NCI-H128 (cell line): ENCODE measurements around the gene PPP1CB.

ENCODE experiments used
- DNase-seq: peaks from one replicate; lab custom pipeline; 2025; ENCODE audit not compliant: unreplicated experiment; lab: John Stamatoyannopoulos, UW

PPP1CB gene

DNA sequence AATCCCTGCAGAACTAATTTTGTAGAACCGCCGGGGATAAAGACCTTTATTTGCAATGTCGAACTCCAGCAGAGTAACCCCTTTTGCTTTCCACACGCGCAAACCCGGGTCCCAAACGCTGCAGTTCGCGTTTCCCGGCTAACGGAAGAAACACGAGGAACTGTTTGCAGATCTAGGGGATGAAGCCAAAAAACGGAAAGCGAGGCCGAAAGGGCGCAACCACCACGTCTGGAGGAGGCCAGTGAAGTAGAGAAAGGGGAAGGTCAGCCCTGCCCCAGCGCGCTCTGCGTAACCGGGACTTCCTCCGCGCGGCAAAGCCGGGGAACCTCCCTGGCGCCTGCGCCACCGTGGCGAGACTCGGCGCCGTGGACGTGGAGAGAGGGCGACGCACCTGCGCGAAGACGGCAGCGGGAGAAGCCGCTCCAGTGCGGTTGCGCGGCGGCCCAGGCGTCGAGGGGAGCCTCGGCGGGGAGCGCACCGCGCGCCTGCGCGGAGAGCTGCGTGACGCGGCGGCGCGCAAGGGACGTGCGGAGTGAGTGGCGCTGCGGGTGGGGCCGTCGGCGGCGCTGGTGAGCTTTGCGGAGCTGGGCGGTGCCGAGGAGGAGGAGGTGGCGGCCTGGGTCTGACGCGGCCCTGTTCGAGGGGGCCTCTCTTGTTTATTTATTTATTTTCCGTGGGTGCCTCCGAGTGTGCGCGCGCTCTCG, at the start of gene PPP1CB:
Gene PPP1CB, plus strand, starts transcription at position 579 of the 704 bp plus-strand sequence. CDS start 295 bp downstream, outside the sequence.
- DNase-seq = peak; percentile 88

DNA sequence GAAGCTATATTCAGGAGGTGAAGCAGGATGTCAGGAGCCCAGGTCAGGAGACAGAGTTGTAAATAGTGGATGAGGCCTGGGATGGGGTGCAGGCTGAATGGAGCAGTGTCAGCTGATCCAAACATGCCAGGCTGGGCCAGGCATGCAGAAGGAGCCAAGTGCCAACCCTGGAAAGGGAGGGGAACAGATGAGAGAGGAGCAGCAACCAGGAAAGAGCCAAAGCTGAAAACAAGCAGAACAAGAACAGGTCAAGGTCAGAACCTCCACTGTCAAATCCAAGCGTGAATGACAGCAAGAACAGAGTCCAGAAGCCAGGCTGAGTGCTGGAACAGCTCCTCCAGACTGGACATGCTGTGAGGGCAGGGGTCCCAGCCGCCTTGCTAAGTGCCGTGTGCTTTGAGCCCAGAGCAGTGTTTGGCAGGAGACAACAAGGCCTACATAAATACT, 49.2 kb upstream of the PPP1CB start:
- DNase-seq = no peak

- no peak for DNase-seq
Measured at GRCh38 chr2:28702878-28703277, 48.8 kb upstream of the PPP1CB start.

GRCh38 chr2:28704621-28705020, 47.0 kb upstream of the PPP1CB start:
- DNase-seq = no peak

- DNase-seq = no peak
Measured at GRCh38 chr2:28705751-28706440, 45.7 kb upstream of the PPP1CB start.

DNA sequence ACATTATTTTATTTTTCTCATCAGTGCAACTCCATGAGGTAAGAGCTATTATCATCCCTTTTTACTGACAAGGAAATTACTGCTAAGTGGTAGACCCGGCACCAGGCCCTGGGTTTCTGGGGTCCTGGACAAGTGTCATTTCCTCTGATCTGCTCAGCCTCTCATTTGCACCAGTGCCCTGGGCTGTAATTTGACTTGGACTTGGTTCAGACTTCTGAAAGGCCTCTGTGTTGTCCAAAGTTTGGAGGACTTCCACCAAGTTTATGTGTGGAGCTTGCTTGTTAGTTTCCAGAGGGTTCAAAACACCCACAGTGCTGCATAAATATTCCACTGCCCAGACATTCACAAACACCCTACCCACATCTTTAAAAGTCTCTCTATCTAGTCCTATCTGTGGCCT, 44.0 kb upstream of the PPP1CB start:
- DNase-seq = no peak

- no peak for DNase-seq
Measured at GRCh38 chr2:28709101-28709500, 42.5 kb upstream of the PPP1CB start.

GRCh38 chr2:28710545-28710944, 41.1 kb upstream of the PPP1CB start:
- DNase-seq = no peak

- DNase-seq = no peak
Measured at GRCh38 chr2:28713577-28714298, 37.9 kb upstream of the PPP1CB start.

GRCh38 chr2:28716265-28716865, 35.3 kb upstream of the PPP1CB start:
- no peak for DNase-seq

DNA sequence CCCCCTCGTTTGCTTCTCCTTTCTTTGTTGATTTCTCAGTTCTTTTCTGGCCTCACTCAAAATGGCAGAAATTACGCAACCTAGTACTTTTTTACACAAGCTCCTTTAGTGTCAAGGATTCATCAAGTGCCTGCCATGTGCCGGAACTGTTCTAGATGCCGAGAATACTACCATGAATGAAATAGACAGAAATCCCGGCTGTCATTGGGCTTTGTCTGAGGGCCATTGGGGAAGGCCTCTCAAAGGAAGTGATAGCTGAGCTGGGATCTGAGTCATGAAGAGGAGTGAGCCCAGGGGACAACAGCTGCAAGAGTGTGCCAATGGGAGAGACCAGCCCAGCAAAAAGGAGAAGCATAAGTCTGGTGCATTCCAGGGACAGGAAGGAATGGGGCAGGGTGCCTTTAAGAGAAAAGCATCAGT, 34.3 kb upstream of the PPP1CB start:
- DNase-seq = no peak

- no peak for DNase-seq
Measured at GRCh38 chr2:28720345-28720744, 31.3 kb upstream of the PPP1CB start.

DNA sequence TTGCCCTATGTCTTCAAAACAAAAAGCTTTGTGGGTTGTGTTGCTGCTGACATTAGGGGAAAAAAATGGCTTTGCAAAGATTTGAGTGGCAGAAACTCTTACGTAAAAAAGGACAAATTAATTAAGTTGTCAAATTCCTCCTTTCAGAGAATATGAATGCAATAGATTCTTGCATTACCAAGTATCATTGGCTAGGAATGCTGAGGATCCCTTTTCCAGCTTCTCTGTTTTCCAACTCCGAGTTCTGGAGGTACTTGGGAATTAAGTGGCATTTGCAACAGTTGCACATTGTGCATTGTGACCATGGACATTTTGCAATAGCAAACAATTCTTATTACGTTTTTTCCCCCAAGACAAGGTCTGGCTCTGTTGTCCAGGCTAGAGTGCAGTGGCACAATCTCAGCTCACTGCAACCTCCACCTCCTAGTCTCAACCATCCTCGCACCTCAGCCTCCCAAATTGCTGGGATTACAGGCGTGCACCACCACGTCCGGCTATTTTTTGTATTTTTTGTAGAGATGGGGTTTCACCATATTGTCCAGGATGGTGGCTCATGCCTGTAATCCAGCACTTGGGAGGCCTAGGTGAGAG, 29.9 kb upstream of the PPP1CB start:
- DNase-seq = no peak

DNA sequence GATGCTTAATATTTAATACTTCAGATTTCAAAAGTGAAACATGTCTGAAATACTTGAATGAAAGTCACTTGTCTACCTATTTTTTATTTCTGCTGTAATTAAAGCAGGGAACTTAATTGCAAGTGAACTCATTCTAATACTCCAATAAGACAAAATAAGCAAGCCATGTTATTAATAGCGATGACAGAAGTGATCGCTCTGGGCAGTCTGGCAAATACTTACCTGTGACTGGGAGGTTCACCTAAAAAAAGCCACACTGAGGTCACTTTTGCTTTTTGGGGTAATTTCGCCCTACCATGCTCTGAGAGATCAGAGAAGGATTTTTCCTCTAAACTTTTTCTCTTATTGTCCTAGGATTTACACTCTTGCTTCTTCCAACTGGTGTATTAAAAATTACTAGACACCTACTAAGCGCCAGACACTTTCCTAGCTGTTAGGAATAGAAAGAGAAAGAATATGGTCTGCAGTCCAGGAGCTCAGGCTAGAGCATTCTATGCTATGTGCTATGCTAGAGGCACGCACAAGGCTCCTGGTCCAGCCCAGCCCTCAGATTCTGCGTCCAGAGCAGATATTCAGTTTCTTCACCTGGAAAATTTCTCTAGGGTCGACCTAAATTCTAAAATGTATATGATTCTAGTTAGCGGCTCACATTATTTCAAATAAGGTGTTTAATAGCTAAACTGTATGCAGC, 26.5 kb upstream of the PPP1CB start:
- no peak for DNase-seq

GRCh38 chr2:28726177-28726576, 25.5 kb upstream of the PPP1CB start:
- no peak for DNase-seq

DNA sequence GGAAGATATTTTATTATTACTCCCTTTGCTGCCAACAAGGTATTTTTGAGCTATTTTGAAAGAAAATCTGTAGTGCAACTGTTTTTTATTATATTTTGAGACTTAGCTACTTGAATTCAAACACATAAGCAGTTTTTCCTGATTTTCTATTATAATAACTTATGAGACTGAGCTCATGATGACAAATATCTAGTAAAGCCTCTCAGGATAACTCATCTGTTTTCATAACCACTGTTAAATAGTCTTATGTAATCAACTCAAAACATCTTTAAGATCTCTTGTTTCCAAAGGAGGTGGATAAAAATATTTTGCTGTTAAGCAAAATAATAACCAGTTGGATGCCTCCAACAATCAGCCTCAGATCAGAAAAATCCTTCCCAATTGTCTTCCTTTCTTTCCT, 21.9 kb upstream of the PPP1CB start:
- no peak for DNase-seq

- DNase-seq = no peak
Measured at GRCh38 chr2:28730641-28731146, 20.9 kb upstream of the PPP1CB start.

DNA sequence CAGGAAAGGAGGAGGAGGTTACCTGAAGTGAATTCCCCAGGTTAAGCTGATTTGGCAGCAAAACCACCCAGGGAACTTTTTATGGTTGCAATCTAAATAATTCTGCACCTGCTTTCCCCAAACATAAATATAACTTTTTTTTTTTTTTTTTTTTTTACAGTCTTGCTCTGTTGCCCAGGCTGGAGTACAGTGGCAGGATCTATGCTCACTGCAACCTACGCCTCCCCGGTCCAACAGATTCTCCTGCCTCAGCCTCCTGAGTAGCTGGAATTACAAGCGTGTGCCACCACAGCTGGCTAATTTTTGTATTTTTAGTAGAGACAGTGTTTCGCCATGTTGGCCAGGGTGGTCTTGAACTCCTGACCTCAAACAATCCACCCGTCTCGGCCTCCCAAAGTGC, 16.1 kb upstream of the PPP1CB start:
- DNase-seq = no peak

GRCh38 chr2:28736034-28736433, 15.6 kb upstream of the PPP1CB start:
- DNase-seq = no peak

GRCh38 chr2:28737655-28738054, 14.0 kb upstream of the PPP1CB start:
- no peak for DNase-seq
